ENCODE measurements around the gene CEBPA. TPM values are rescaled to one million over a fixed set of nuclear protein-coding genes. Genes with fewer than 3 reads are reported as not detected.

CEBPA gene
- total RNA-seq, 1 donor from 2014 or later = 2.0 TPM

- no peak overlapping the region for H3K4me3 ChIP-seq (ENCODE audit: low read depth, low read length)
- no peaks in the 10 kb centered on the region for H3K27me3 ChIP-seq (ENCODE audit: control insufficient read depth, insufficient read depth, low read length)
- DNase-seq (ENCODE audit: low read depth) = no peak
- no peaks in the 10 kb centered on the region for H3K36me3 ChIP-seq (ENCODE audit: control insufficient read depth, insufficient read depth, low read length)
- no peak for TF ChIP-seq CTCF (IDR thresholded peaks at IDR 0.05; ENCODE audit: insufficient read depth, low read length, poor library complexity, severe bottlenecking)
Measured at GRCh38 chr19:33284146-33284643, 18.1 kb downstream of the CEBPA start.

DNA sequence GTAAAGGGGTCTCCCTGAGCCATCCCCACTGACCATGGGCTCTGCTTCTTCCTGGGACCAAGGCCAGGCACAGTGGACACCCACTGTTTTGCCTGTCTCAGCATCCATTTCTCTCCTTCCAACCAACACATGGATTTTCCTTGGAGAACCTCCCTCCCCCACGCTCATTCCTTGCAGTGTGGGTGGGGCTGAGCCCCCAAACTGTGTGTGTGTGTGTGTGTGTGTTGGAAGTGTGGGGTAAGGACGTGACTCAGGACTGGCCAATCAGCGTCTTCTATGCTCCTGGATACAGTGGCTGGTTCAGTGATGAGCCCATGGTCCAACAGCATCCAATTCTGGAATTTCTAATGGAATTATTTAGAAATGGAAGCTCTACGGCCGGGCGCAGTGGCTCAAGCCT is 18.7 kb downstream of the CEBPA start:
- Histone ChIP-seq H3K27me3 (ENCODE audit: control insufficient read depth, insufficient read depth, low read length) (no peaks in the 10 kb centered on the region), H3K36me3 (ENCODE audit: control insufficient read depth, insufficient read depth, low read length) (no peaks in the 10 kb centered on the region), H3K4me3 (ENCODE audit: low read depth, low read length) (no peak overlapping the region)
- DNase-seq (ENCODE audit: low read depth) = no peak
- TF ChIP-seq CTCF (IDR thresholded peaks at IDR 0.05; ENCODE audit: insufficient read depth, low read length, poor library complexity, severe bottlenecking) = no peak

DNA sequence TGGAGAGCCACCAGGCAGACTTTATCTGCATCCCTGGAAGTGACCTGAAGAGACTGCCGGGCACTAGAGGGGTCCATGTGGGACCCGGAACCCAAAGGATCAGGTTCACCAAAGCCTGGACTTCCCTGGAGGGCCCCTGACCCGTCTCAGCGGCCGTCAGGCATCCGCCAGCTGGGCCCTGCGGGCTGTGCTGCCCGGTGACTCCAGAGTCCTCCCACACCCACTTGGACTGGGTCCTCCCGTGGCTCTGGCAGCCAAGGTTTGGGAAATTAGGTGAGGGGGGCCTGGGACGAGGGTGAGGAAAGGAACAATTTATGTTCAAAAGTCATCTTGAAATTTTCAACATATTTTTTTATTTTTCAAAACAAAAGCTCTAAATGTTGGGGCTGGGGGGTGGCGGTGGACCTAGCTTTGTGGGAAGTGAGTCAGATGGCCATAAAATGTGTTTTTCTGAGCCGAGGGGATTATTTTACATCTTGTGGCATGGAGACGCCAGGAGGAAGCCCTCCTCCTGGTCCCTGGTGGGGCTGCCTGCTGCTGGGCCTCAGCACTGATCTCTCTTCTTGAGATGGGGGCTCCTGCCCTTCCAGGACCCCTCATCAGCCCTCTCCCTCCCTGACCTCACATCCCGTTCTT is 20.2 kb downstream of the CEBPA start:
- H3K27me3 ChIP-seq (ENCODE audit: control insufficient read depth, insufficient read depth, low read length) = no peaks in the 10 kb centered on the region
- no peaks in the 10 kb centered on the region for H3K36me3 ChIP-seq (ENCODE audit: control insufficient read depth, insufficient read depth, low read length)
- no peak for DNase-seq (ENCODE audit: low read depth)
- no peak for TF ChIP-seq CTCF (IDR thresholded peaks at IDR 0.05; ENCODE audit: insufficient read depth, low read length, poor library complexity, severe bottlenecking)
- no peak overlapping the region for H3K4me3 ChIP-seq (ENCODE audit: low read depth, low read length)

- no peak overlapping the region for H3K4me3 ChIP-seq (ENCODE audit: low read depth, low read length)
- no peaks in the 10 kb centered on the region for H3K36me3 ChIP-seq (ENCODE audit: control insufficient read depth, insufficient read depth, low read length)
- no peak for DNase-seq (ENCODE audit: low read depth)
- H3K27me3 ChIP-seq (ENCODE audit: control insufficient read depth, insufficient read depth, low read length) = no peaks in the 10 kb centered on the region
- no peak for TF ChIP-seq CTCF (IDR thresholded peaks at IDR 0.05; ENCODE audit: insufficient read depth, low read length, poor library complexity, severe bottlenecking)
Measured at GRCh38 chr19:33281296-33281926, 20.9 kb downstream of the CEBPA start.

DNA sequence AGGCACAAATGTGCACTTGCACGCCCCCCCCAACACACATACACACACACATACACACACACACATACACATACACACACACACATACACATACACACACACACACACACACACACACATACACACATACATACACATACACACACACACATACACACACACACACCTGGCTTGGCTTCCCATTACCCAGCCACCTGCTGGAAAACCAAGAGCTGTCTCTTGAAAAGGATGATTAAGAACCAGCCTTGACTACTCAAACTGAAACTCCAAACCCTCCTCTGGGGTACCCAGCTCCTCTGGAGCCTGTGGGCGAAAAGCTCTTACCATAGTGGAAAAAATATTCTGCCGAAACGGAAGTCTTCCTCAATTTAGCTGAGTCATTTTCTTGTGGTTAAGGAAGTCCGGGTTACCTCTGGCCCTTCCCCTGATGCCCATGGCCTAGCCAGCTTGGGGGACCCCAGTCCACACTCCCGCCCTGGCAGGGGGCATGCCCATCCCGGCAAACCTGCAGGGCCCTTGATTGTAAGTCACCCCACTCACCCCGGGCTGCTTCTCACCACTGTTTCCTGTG is 21.9 kb downstream of the CEBPA start:
- Histone ChIP-seq H3K4me3 (ENCODE audit: low read depth, low read length) (no peak overlapping the region), H3K36me3 (ENCODE audit: control insufficient read depth, insufficient read depth, low read length) (no peaks in the 10 kb centered on the region), H3K27me3 (ENCODE audit: control insufficient read depth, insufficient read depth, low read length) (no peaks in the 10 kb centered on the region)
- TF ChIP-seq CTCF (IDR thresholded peaks at IDR 0.05; ENCODE audit: insufficient read depth, low read length, poor library complexity, severe bottlenecking) = no peak
- no peak for DNase-seq (ENCODE audit: low read depth)
